ENCODE results near the gene CLASP1.
"Not testable (repeated sequence)": the region's sequence is repeated elsewhere in the genome, so short reads cannot be mapped to it uniquely, and the experiment has no call there.

CLASP1 gene

GRCh38 chr2:121492409-121492808 is 156.9 kb downstream of the CLASP1 start:
- DNase-seq, result no peak

- no peak for DNase-seq
Observed at GRCh38 chr2:121491518-121491917, 157.7 kb downstream of the CLASP1 start.

GRCh38 chr2:121490584-121491133 is 158.6 kb downstream of the CLASP1 start:
- DNase-seq, result no peak

GRCh38 chr2:121489911-121490583 is 159.2 kb downstream of the CLASP1 start:
- no peak for DNase-seq

- DNase-seq, result no peak
Observed at GRCh38 chr2:121489284-121489683, 160.0 kb downstream of the CLASP1 start.

GRCh38 chr2:121486191-121486790 is 163.0 kb downstream of the CLASP1 start:
- DNase-seq, result no peak

- no peak for DNase-seq
Observed at GRCh38 chr2:121485039-121485438, 164.2 kb downstream of the CLASP1 start.

GRCh38 chr2:121483846-121484245 is 165.4 kb downstream of the CLASP1 start:
- no peak for DNase-seq

GRCh38 chr2:121483021-121483420 is 166.2 kb downstream of the CLASP1 start:
- DNase-seq, result no peak

- DNase-seq, result no peak
Observed at GRCh38 chr2:121480826-121481225, 168.4 kb downstream of the CLASP1 start.

- no peak for DNase-seq
Observed at GRCh38 chr2:121479882-121480522, 169.3 kb downstream of the CLASP1 start.

GRCh38 chr2:121478996-121479745 is 170.1 kb downstream of the CLASP1 start:
- no peak for DNase-seq

GRCh38 chr2:121478358-121478995 is 170.8 kb downstream of the CLASP1 start:
- not testable (repeated sequence) for DNase-seq

- DNase-seq, result no peak
Observed at GRCh38 chr2:121476684-121477083, 172.6 kb downstream of the CLASP1 start.

- DNase-seq, result no peak
Observed at GRCh38 chr2:121475811-121476571, 173.3 kb downstream of the CLASP1 start.

- DNase-seq, result no peak
Observed at GRCh38 chr2:121473512-121473911, 175.8 kb downstream of the CLASP1 start.

- no peak for DNase-seq
Observed at GRCh38 chr2:121472470-121472993, 176.7 kb downstream of the CLASP1 start.

- no peak for DNase-seq
Observed at GRCh38 chr2:121471532-121472469, 177.5 kb downstream of the CLASP1 start.

- DNase-seq, result no peak
Observed at GRCh38 chr2:121470917-121471316, 178.3 kb downstream of the CLASP1 start.

- no peak for DNase-seq
Observed at GRCh38 chr2:121469356-121469755, 179.9 kb downstream of the CLASP1 start.

All from CD4-positive, alpha-beta T cell treated with Interleukin-1 beta for 1 hour (primary cell).